ENCODE results near the gene IL4I1.

- TF ChIP-seq CTCF (IDR thresholded peaks at IDR 0.05 in 8 of 11, conservative IDR thresholded peaks at IDR 0.05 in 3 of 11) (no peak), POLR2A (IDR thresholded peaks at IDR 0.05) (no peak)
Measured at GRCh38 chr19:49862391-49863253, 34.1 kb downstream of the IL4I1 start.
